SU-DHL-6 (cell line): ENCODE results near the gene NCR3LG1.

Experiments
- H2AFZ ChIP-seq: fragments of 200-600 bp; sonication (generic); 2 replicates; pipeline ENCODE4 v1.6.1; 2014; ENCODE audit warnings: low read depth, mild to moderate bottlenecking, moderate library complexity, mixed read lengths, antibody characterized with exemption, low read length; ENCODE audit not compliant: severe bottlenecking
- H3F3A ChIP-seq: fragments of 200-600 bp; shearing (Covaris generic); 2 replicates; pipeline ENCODE4 v1.6.0; 2016; ENCODE audit warnings: antibody characterized with exemption, mild to moderate bottlenecking; ENCODE audit not compliant: insufficient read depth
- H3K27ac ChIP-seq: fragments of 200-600 bp; sonication (generic); 2 replicates; pipeline ENCODE4 v1.5.1; 2016; ENCODE audit warnings: low read depth, mild to moderate bottlenecking, low read length, moderate library complexity, mixed read lengths
- H3K27me3 ChIP-seq: fragments of 200-600 bp; sonication (generic), shearing (Covaris generic); 2 replicates; pipeline ENCODE4 v1.6.0; 2014; ENCODE audit warnings: mild to moderate bottlenecking, low read length
- H3K36me3 ChIP-seq: fragments of 200-600 bp; sonication (generic); 2 replicates; pipeline ENCODE4 v1.6.1; 2014; ENCODE audit warnings: mild to moderate bottlenecking, low read length, mixed read lengths
- H3K4me2 ChIP-seq: fragments of 300-600, 200-600 bp; shearing (Covaris generic), sonication (generic); 2 replicates; pipeline ENCODE4 v1.6.0; 2014; ENCODE audit warnings: low read length, low read depth, mild to moderate bottlenecking; ENCODE audit not compliant: poor library complexity, severe bottlenecking
- H3K4me3 ChIP-seq: fragments of 200-600 bp; sonication (generic); 2 replicates; pipeline ENCODE4 v1.5.1; 2014; ENCODE audit warnings: antibody characterized with exemption, low read length, mild to moderate bottlenecking, mixed read lengths; ENCODE audit not compliant: insufficient read depth, poor library complexity, severe bottlenecking
- H3K79me2 ChIP-seq: fragments of 200-600 bp; sonication (generic); 2 replicates; pipeline ENCODE4 v1.6.1; 2014; ENCODE audit warnings: mild to moderate bottlenecking, low read length, moderate library complexity; ENCODE audit not compliant: insufficient read depth
- H3K9ac ChIP-seq: fragments of 200-600 bp; sonication (generic); 2 replicates; pipeline ENCODE4 v1.7.0; 2014; ENCODE audit warnings: mild to moderate bottlenecking, low read length
- H3K9me2 ChIP-seq: fragments of 200-600 bp; sonication (generic); replicated peaks from 2 replicates; pipeline ENCODE4 v1.6.1; 2014; ENCODE audit warnings: low read length; ENCODE audit not compliant: insufficient read depth
- H3K9me3 ChIP-seq: fragments of 200-600 bp; sonication (generic); 2 replicates; pipeline ENCODE4 v1.6.1; 2014; ENCODE audit warnings: low read length, mixed read lengths; ENCODE audit not compliant: insufficient read depth
- H4K20me1 ChIP-seq: fragments of 200-600 bp; sonication (generic); 2 replicates; pipeline ENCODE4 v1.6.1; 2014; ENCODE audit warnings: low read depth, mild to moderate bottlenecking, antibody characterized with exemption, low read length, moderate library complexity, mixed read lengths
- EZH2phosphoT487 ChIP-seq: fragments of 200-600 bp; sonication (generic), shearing (Covaris generic); conservative IDR thresholded peaks from 2 replicates; pipeline ENCODE4 v1.6.1; 2018; ENCODE audit warnings: mild to moderate bottlenecking, antibody characterized with exemption, low read length, moderate library complexity, mixed read lengths
- TF ChIP-seq, protein P1 (sequence below): fragments of 200-600 bp; sonication (generic); IDR thresholded peaks from one replicate; pipeline ENCODE4 v1.5.1; 2017; ENCODE audit warnings: antibody characterized with exemption, mild to moderate bottlenecking, low read length, moderate library complexity; ENCODE audit not compliant: insufficient read depth, poor library complexity, severe bottlenecking

The NCR3LG1 gene

DNA sequence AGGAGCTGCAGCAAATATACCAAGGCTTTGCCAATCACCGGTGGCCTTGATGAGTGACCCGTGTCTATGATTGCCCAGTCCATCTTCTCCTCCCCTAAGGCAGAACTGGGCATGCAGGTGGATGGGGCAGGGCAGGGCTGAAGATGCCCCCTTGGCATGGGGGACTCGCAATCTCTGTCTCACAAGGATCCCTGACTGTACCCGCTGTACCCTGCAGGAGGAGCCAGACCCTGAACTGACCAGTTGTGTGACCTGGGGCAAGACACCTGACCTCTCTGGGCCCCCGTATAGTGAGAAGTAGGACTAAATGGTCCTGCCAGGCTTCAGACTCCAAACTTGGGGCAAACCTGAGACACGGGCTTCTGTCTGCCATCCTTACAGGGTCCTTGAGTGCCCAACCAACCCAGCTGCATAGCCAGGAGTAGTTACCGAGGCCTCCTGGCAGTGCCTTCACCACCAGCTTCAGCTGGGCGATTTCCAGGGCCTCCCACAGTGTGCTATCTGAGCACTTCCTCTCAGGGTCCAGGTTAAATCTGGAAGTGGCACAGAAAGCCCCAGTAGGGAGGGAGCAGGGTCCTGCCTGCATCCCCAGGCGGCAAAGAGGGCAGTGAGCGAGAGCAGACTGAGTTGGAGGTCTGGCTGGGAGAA, 43.3 kb downstream of the NCR3LG1 start:
- Histone ChIP-seq H2AFZ (no peak overlapping the region), H3K27ac (no peak overlapping the region), H3K9me2 (no peaks in the 10 kb centered on the region), H3K4me3 (no peak overlapping the region), H3K36me3 (no peaks in the 10 kb centered on the region), H3F3A (0 out of 2 replicates have a peak, but pooled peaks cover 1% of the 10 kb centered on the region), H3K9ac (no peak overlapping the region), H3K4me2 (no peak overlapping the region), H3K27me3 (no peaks in the 10 kb centered on the region), H4K20me1 (no peaks in the 10 kb centered on the region), H3K79me2 (no peaks in the 10 kb centered on the region), H3K9me3 (no peaks in the 10 kb centered on the region)
- TF ChIP-seq EZH2phosphoT487 = no peak
- TF ChIP-seq, protein P1, sequence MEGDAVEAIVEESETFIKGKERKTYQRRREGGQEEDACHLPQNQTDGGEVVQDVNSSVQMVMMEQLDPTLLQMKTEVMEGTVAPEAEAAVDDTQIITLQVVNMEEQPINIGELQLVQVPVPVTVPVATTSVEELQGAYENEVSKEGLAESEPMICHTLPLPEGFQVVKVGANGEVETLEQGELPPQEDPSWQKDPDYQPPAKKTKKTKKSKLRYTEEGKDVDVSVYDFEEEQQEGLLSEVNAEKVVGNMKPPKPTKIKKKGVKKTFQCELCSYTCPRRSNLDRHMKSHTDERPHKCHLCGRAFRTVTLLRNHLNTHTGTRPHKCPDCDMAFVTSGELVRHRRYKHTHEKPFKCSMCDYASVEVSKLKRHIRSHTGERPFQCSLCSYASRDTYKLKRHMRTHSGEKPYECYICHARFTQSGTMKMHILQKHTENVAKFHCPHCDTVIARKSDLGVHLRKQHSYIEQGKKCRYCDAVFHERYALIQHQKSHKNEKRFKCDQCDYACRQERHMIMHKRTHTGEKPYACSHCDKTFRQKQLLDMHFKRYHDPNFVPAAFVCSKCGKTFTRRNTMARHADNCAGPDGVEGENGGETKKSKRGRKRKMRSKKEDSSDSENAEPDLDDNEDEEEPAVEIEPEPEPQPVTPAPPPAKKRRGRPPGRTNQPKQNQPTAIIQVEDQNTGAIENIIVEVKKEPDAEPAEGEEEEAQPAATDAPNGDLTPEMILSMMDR = no peak

DNA sequence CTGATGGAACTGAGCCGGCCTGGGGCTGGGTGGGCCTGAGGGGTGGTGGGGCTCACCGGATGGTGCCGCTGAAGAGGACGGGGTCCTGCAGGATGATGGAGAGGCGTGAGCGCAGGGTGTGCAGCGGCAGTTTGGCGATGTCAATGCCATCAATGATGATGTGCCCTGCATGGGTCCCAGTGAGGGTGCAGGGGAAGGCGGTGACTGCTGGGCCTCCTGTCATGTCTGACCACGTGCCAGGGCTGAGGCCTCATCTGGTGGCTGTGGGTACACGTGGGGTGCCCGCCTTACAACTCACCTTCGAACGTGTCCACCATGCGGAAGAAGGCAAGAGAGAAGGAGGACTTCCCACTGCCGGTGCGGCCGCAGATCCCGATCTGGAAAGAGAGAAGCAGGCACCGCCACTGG, 44.0 kb downstream of the NCR3LG1 start:
- Histone ChIP-seq H3K9me3 (no peaks in the 10 kb centered on the region), H3K4me2 (no peak overlapping the region), H3F3A (no peaks in the 10 kb centered on the region), H3K9ac (no peak overlapping the region), H3K9me2 (no peaks in the 10 kb centered on the region), H2AFZ (no peak overlapping the region), H3K36me3 (no peaks in the 10 kb centered on the region), H3K79me2 (no peaks in the 10 kb centered on the region), H4K20me1 (no peaks in the 10 kb centered on the region), H3K27me3 (no peaks in the 10 kb centered on the region), H3K4me3 (no peak overlapping the region), H3K27ac (no peak overlapping the region)
- TF ChIP-seq, protein P1 = no peak
- TF ChIP-seq EZH2phosphoT487 = no peak

DNA sequence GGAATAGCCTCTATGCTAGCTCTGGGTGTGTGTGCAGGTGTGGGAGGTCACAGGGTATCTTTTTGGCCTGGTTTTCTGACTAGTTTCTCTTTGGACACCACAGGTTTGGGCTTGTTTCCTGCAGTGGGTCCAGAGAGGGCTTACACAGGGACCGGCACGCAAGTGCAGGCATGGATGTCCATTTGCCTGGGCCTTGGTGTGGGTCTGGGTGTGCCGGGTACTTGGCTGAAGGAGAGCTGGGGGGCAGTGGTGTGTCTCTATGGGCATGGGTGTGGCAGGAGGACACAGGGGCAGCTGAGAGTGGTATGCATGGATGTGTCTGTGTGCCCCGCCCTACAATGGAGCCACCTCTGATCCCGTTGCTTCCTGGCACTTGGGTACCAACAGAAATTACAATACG, 44.4 kb downstream of the NCR3LG1 start:
- no peak for TF ChIP-seq EZH2phosphoT487
- TF ChIP-seq, protein P1 = no peak
- Histone ChIP-seq H3K4me3 (no peak overlapping the region), H3K4me2 (no peak overlapping the region), H3K9me3 (no peaks in the 10 kb centered on the region), H3F3A (no peaks in the 10 kb centered on the region), H3K27me3 (no peaks in the 10 kb centered on the region), H3K36me3 (no peaks in the 10 kb centered on the region), H2AFZ (no peak overlapping the region), H4K20me1 (no peaks in the 10 kb centered on the region), H3K79me2 (no peaks in the 10 kb centered on the region), H3K9me2 (no peaks in the 10 kb centered on the region), H3K9ac (no peak overlapping the region), H3K27ac (no peak overlapping the region)
